ENCODE measurements around the gene BNC2. TPM values are rescaled to one million over a fixed set of nuclear protein-coding genes. Genes with fewer than 3 reads are reported as not detected.

Gene BNC2
- total RNA-seq, 1 donor from 2014 or later = not detected

DNA sequence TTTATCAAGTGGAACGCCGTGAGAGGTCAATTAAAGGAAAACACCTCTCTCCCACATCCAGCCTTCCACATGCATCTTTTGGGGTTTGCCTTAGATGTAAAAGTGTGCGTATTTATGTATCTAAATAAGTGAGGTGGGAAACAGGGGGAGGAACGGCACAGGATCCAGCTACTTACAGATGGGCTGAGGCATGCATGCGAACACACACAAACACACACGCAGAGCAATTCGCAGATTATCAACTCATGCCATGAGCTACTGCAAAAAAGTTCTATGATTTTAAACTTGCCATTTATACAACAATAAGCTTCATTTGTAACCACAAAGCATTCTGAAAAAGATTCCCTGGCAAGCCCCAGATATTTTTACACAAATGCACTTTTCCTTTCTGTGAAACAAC lies 242.1 kb downstream of the BNC2 start:
- H3K9me3 Mint-ChIP-seq = no peaks in the 10 kb centered on the region
- H3K4me3 Mint-ChIP-seq = no peak overlapping the region
- H3K27me3 Mint-ChIP-seq (ENCODE audit: insufficient read depth) = no peaks in the 10 kb centered on the region
- DNase-seq (ENCODE audit: low spot score) = no peak
- no peaks in the 10 kb centered on the region for H3K4me1 Mint-ChIP-seq (ENCODE audit: low read depth)
- no peaks in the 10 kb centered on the region for H3K36me3 Mint-ChIP-seq (ENCODE audit: low read depth)
- intact Hi-C loops (cut with micrococcal nuclease) = no loop called here
- H3K27ac Mint-ChIP-seq = no peak overlapping the region

DNA sequence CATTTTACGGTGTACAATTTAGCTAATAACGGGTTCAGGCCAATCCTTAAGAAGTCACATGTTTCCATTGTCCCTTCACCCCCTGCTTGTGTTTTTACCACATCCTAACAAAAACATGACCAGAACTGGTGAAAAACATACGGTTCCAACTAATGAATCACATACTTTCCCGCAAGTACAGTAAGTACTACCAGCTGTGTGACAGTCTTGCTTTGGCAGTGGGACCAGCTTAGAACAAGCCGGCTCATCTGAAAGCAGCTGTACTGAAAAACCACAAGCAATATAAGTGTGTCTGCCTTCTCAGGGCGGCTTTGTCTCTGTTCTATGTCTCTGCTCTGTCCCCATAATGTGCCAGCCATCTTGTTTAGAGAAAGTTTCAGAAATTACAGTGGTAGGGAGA lies 242.5 kb downstream of the BNC2 start:
- no peaks in the 10 kb centered on the region for H3K27me3 Mint-ChIP-seq (ENCODE audit: insufficient read depth)
- intact Hi-C loops (cut with micrococcal nuclease) = no loop called here
- no peak overlapping the region for H3K4me3 Mint-ChIP-seq
- no peaks in the 10 kb centered on the region for H3K9me3 Mint-ChIP-seq
- no peak for DNase-seq (ENCODE audit: low spot score)
- H3K36me3 Mint-ChIP-seq (ENCODE audit: low read depth) = no peaks in the 10 kb centered on the region
- no peak overlapping the region for H3K27ac Mint-ChIP-seq
- H3K4me1 Mint-ChIP-seq (ENCODE audit: low read depth) = no peaks in the 10 kb centered on the region

DNA sequence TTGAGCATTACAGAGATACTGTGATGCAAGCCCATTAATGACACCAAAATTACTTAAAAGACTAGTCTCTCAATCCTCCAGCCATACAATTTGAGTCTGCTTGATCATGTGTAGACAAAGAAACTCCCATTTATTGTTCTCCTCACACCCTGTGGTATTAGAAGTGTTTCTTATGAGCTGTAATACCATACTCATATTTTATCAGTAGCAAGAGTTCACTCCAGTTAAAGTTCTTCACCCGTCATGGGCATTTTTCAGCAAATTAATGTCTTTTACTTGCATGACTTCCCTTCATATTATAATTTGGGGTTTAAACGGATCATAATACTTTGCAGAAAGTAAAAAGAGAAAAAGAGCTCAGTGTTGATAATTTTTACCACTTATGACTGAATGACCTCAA lies 242.9 kb downstream of the BNC2 start:
- H3K27ac Mint-ChIP-seq = no peak overlapping the region
- H3K4me3 Mint-ChIP-seq = no peak overlapping the region
- H3K27me3 Mint-ChIP-seq (ENCODE audit: insufficient read depth) = no peaks in the 10 kb centered on the region
- no peak for DNase-seq (ENCODE audit: low spot score)
- no peaks in the 10 kb centered on the region for H3K36me3 Mint-ChIP-seq (ENCODE audit: low read depth)
- no peaks in the 10 kb centered on the region for H3K4me1 Mint-ChIP-seq (ENCODE audit: low read depth)
- intact Hi-C loops (cut with micrococcal nuclease) = no loop called here
- no peaks in the 10 kb centered on the region for H3K9me3 Mint-ChIP-seq

DNA sequence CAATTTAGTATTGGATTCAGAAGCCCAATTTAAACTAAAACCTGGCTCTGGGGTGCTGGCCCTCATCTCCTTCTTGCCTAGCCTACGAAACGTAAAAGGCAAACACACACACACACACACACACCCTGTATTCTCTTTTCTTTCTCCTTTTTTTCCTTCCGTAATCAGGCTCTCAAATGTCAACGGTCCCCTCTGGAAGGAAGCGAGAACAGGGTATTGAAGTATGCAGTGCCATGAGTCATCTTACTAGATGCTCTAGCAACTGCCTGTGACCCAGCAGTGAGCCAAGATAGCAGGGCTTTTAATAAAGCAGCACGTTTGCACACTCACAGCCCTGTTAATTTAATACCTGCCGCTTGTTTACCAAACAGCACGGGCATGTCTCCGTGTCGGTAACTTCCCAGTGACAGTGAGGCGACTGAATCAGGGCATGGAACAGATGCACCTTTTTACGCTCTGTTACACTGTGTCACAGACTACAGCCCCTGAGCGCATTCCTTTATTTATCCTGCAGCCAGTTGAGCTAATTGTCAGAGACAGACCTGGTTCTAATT lies 243.8 kb downstream of the BNC2 start:
- Mint-ChIP-seq H3K4me3 (no peak overlapping the region), H3K36me3 (ENCODE audit: low read depth) (no peaks in the 10 kb centered on the region), H3K4me1 (ENCODE audit: low read depth) (no peaks in the 10 kb centered on the region), H3K27me3 (ENCODE audit: insufficient read depth) (no peaks in the 10 kb centered on the region), H3K27ac (no peak overlapping the region), H3K9me3 (no peaks in the 10 kb centered on the region)
- intact Hi-C loops (cut with micrococcal nuclease) = no loop called here
- no peak for DNase-seq (ENCODE audit: low spot score)

DNA sequence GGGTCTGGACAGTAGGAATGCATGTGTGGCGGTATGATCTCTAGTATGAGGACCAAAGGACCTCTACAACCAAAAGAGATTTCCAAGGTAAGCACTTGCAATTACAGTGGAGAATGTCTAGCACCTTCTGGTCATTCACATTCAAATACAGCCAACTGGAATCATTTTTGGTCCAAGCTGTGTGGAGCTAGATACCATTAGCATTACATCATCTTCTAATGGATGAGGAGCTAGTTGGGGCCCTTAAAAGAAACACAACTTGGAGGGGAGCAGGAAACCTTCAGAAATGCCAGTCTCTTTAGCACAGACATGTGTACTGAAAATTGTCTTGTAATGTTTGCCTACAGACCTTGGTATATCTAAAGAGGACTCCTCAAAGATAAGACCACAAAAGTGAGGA lies 244.7 kb downstream of the BNC2 start:
- intact Hi-C loops (cut with micrococcal nuclease) = no loop called here
- DNase-seq (ENCODE audit: low spot score) = no peak
- Mint-ChIP-seq H3K27me3 (ENCODE audit: insufficient read depth) (no peaks in the 10 kb centered on the region), H3K9me3 (no peaks in the 10 kb centered on the region), H3K36me3 (ENCODE audit: low read depth) (no peaks in the 10 kb centered on the region), H3K27ac (no peak overlapping the region), H3K4me3 (no peak overlapping the region), H3K4me1 (ENCODE audit: low read depth) (no peaks in the 10 kb centered on the region)

DNA sequence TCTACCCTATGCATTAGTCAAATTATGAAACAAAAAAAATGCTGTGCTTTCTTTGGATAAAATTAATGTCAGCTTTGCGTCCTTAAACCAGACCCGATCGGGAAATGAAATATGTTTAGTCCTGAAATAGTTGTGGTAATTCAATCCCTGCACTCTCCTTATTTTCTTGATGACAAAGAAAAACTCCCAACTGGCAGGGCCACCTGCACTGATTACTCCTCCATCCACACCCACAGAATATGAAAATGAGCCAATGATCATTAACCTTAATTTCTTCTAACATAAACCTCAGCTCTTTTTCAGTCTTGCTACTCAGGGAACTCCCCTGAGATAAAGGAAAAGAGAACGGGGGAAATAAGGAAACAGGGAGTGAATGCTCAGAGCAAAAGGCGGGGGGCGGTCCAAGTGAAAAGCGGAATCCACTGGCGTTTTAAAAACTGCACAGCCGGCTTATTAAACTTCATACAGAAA lies 245.3 kb downstream of the BNC2 start:
- Mint-ChIP-seq H3K9me3 (no peaks in the 10 kb centered on the region), H3K36me3 (ENCODE audit: low read depth) (no peaks in the 10 kb centered on the region), H3K27ac (no peak overlapping the region), H3K27me3 (ENCODE audit: insufficient read depth) (no peaks in the 10 kb centered on the region), H3K4me1 (ENCODE audit: low read depth) (no peaks in the 10 kb centered on the region), H3K4me3 (no peak overlapping the region)
- intact Hi-C loops (cut with micrococcal nuclease) = no loop called here
- DNase-seq (ENCODE audit: low spot score) = no peak

DNA sequence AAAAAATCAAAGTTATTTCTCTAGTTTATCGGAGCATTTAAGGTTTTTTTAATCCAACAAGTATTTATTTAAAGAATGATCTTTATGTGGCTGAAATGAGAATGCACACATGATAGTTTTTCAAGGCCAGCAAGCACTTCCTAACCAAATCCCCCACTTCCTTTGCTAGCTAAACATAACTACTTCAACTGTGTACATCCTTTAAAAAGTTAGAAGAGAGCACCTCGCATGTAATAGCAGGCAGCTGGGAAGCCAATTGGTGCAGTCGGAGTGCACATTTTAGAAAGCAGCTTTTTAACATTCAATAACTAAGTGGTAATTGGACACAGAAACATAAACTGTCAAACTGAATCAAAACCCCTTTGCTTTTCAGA lies 245.7 kb downstream of the BNC2 start:
- Mint-ChIP-seq H3K27ac (no peak overlapping the region), H3K4me3 (no peak overlapping the region), H3K9me3 (no peaks in the 10 kb centered on the region), H3K27me3 (ENCODE audit: insufficient read depth) (no peaks in the 10 kb centered on the region), H3K36me3 (ENCODE audit: low read depth) (no peaks in the 10 kb centered on the region), H3K4me1 (ENCODE audit: low read depth) (no peaks in the 10 kb centered on the region)
- no peak for DNase-seq (ENCODE audit: low spot score)
- intact Hi-C loops (cut with micrococcal nuclease) = no loop called here

DNA sequence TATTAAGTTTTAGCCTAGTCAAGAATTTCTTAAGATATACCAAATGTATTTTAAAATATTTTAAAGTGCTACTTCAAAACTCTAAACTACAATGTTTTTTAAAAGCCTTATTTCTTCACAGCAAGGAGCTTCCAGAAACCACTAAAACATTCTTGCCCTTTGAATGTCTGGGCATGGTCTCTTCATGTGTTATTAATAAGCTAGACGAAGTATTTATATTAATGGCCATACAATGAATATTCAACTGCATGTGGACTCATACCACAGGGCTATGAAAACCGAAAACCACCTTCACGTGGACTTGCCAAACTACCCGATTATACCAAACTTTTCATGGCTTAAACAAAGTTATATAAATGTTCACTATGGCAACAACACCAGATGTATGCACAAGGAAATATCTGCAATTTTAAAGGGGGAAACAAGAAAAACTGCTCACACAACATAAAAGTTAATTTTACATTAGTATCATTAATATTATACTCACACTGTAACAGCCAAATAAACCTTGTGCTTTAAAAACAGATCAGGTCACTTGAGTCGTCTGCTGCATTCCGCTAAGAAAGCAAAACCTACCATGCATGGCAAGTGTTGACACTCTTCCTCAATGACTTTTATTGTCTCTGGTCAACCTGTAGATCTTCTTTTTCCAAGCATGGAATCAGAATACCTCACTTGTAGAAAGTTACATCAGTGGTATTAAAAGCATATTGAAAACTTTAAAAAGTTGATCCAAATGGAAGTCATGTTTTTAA lies 246.3 kb downstream of the BNC2 start:
- H3K27me3 Mint-ChIP-seq (ENCODE audit: insufficient read depth) = no peaks in the 10 kb centered on the region

DNA sequence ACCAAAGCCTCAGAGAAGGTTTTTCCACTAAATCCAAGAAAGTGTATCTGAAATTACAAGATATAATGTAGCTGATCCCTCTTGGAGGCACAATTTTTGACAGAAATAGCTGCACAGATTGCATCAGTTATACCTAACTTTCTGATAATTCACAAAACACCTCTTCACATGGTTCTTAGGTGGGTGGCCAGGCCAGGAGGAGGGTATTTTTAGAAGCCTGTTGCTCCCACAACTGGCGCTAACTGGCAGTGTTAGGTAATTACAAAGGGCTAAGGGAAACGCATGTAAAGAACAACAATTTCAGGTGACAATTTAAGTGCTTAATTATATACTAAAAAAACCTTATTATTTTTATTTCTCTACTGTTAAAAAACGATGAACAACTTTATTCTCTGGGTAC lies 247.9 kb downstream of the BNC2 start:
- Mint-ChIP-seq H3K27ac (no peak overlapping the region), H3K9me3 (no peaks in the 10 kb centered on the region), H3K27me3 (ENCODE audit: insufficient read depth) (no peaks in the 10 kb centered on the region), H3K4me1 (ENCODE audit: low read depth) (no peaks in the 10 kb centered on the region), H3K4me3 (no peak overlapping the region), H3K36me3 (ENCODE audit: low read depth) (no peaks in the 10 kb centered on the region)
- DNase-seq (ENCODE audit: low spot score) = no peak
- intact Hi-C loops (cut with micrococcal nuclease) = no loop called here

More for the DNA sequence above, 246.3 kb downstream of the BNC2 start:
- H3K36me3 Mint-ChIP-seq (ENCODE audit: low read depth) = no peaks in the 10 kb centered on the region
- H3K4me3 Mint-ChIP-seq = no peak overlapping the region
- H3K4me1 Mint-ChIP-seq (ENCODE audit: low read depth) = no peaks in the 10 kb centered on the region
- DNase-seq (ENCODE audit: low spot score) = no peak
- H3K27ac Mint-ChIP-seq = no peak overlapping the region
- intact Hi-C loops (cut with micrococcal nuclease) = no loop called here
- H3K9me3 Mint-ChIP-seq = no peaks in the 10 kb centered on the region

DNA sequence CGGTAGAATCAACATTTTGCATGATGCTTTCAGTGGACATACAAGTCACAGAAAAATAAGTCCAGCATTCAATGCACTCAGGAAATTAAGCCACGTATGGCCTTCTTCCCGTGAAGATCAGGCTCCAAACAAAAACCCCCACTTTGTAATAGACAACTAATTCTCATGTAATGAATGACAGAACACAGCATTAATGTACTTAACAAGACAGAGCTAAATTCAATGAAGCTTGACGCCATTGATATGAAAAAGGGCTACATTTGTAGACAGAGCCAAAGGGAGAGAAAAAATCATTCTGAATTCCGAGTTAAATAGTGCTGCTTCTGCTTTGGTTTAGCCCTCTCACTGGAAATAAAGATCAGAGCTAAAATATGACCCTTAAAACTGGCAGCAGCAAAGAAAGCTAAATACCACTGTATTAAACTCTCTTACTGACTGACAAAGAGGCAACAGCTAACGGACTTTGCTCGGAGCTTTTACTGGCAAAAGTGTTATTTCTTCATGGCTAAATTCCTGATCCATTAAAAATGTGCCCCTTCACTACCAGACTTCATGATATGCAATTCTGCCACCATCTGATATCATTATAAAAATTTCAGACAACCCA lies 250.5 kb downstream of the BNC2 start:
- DNase-seq (ENCODE audit: low spot score) = no peak
- H3K27me3 Mint-ChIP-seq (ENCODE audit: insufficient read depth) = no peaks in the 10 kb centered on the region
- H3K36me3 Mint-ChIP-seq (ENCODE audit: low read depth) = no peaks in the 10 kb centered on the region
- H3K9me3 Mint-ChIP-seq = no peaks in the 10 kb centered on the region
- H3K4me1 Mint-ChIP-seq (ENCODE audit: low read depth) = no peaks in the 10 kb centered on the region
- H3K4me3 Mint-ChIP-seq = no peak overlapping the region
- intact Hi-C loops (cut with micrococcal nuclease) = no loop called here
- H3K27ac Mint-ChIP-seq = no peak overlapping the region

DNA sequence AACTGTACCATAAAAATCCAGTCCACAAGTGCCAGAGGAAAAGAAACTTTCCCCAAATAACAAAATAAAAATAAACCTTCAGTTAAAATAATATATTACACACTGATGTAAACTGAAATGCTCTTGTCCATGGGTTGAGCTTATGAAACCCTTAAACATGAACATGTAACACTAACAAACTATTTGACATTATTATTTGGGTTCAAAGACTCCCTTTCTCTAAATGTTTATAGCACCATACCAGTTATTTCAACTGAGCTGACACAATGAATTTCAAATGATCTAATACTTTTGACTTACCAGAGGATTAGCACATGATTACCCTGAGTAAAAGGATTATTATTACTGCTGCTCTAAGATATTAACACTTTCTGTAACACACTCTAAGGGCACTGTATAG lies 251.1 kb downstream of the BNC2 start:
- Mint-ChIP-seq H3K4me3 (no peak overlapping the region), H3K36me3 (ENCODE audit: low read depth) (no peaks in the 10 kb centered on the region), H3K4me1 (ENCODE audit: low read depth) (no peaks in the 10 kb centered on the region), H3K27me3 (ENCODE audit: insufficient read depth) (no peaks in the 10 kb centered on the region), H3K27ac (no peak overlapping the region), H3K9me3 (no peaks in the 10 kb centered on the region)
- no peak for DNase-seq (ENCODE audit: low spot score)
- intact Hi-C loops (cut with micrococcal nuclease) = no loop called here

DNA sequence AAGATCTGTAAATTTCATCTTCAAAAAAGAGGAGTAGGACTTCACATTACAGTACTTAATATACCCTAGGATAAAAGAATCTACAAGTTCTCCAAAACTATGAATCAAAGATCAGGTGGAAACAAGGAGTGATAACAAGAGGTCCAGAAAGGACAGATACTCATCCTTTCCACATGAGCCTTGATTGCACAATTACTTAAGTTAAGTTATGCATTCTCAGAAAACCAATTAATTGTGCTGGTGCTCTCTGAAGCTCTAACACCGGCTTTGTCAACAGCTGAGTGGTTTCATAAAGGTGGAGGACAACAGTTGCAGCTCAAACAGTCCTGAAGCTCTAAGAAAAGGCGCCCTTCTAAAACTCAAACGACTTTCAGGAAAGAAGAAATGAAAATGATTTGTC lies 251.9 kb downstream of the BNC2 start:
- DNase-seq (ENCODE audit: low spot score) = no peak
- H3K27ac Mint-ChIP-seq = no peak overlapping the region
- no peak overlapping the region for H3K4me3 Mint-ChIP-seq
- H3K36me3 Mint-ChIP-seq (ENCODE audit: low read depth) = no peaks in the 10 kb centered on the region
- intact Hi-C loops (cut with micrococcal nuclease) = no loop called here
- H3K4me1 Mint-ChIP-seq (ENCODE audit: low read depth) = no peaks in the 10 kb centered on the region
- H3K9me3 Mint-ChIP-seq = no peaks in the 10 kb centered on the region
- no peaks in the 10 kb centered on the region for H3K27me3 Mint-ChIP-seq (ENCODE audit: insufficient read depth)

DNA sequence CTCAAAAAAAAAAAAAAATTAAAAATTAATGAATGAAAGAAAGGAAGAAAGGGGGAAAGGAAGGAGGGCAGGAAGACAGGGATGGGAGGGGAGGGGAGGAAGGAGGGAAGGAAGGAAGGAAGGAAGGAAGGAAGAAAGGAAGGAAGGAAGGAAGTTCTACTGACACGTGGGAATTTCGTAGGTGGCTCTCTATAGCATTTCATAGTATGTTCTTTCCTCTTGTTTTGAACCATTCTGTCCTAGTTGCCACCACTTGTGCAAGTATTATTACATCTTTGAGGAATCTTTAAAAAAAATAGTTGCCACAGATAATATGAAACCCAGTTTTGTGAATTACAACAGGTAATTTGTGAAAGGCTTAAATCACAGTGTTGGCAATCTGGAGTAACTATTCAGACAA lies 253.8 kb downstream of the BNC2 start:
- intact Hi-C loops (cut with micrococcal nuclease) = no loop called here
- Mint-ChIP-seq H3K27me3 (ENCODE audit: insufficient read depth) (no peaks in the 10 kb centered on the region), H3K27ac (no peak overlapping the region), H3K4me3 (no peak overlapping the region), H3K36me3 (ENCODE audit: low read depth) (no peaks in the 10 kb centered on the region), H3K9me3 (no peaks in the 10 kb centered on the region), H3K4me1 (ENCODE audit: low read depth) (no peaks in the 10 kb centered on the region)
- no peak for DNase-seq (ENCODE audit: low spot score)

All from activated T-helper 1 cell treated with anti-CD3 and anti-CD28 coated beads, Interleukin-12 subunit alpha, Interleukin-12 subunit beta, Interleukin-2, Interleukin-4 antibody, amounts not matched to agents 30 ng/mL and 10 ng/mL and 1 ng/mL, durations not matched to agents 14 hours and 24 hours and 36 hours (primary cell).